Measurements from ENCODE around the gene UNC5A.

The UNC5A gene

GRCh38 chr5:176921714-176922113, 111.4 kb downstream of the UNC5A start:
- ATAC-seq = no peak
- TF ChIP-seq ISL1 (CRISPR knock-in tag; IDR thresholded peaks at IDR 0.05) (no peak), SNAI2 (CRISPR knock-in tag; IDR thresholded peaks at IDR 0.05) (no peak), PPARA (CRISPR knock-in tag; IDR thresholded peaks at IDR 0.05; ENCODE audit: borderline replicate concordance) (no peak), CSDC2 (CRISPR knock-in tag; IDR thresholded peaks at IDR 0.05) (no peak), ESRRG (CRISPR knock-in tag; IDR thresholded peaks at IDR 0.05) (no peak), TCF4 (CRISPR knock-in tag; IDR thresholded peaks at IDR 0.05; ENCODE audit: borderline replicate concordance) (no peak), CREB5 (CRISPR knock-in tag; IDR thresholded peaks at IDR 0.05; ENCODE audit: low read depth) (no peak), ZNF565 (CRISPR knock-in tag; conservative IDR thresholded peaks at IDR 0.05; ENCODE audit: low read depth) (no peak), ZFP3 (CRISPR knock-in tag; IDR thresholded peaks at IDR 0.05) (no peak), ARNTL (CRISPR knock-in tag; IDR thresholded peaks at IDR 0.05; ENCODE audit: borderline replicate concordance, low read depth) (no peak), BACH2 (CRISPR knock-in tag; IDR thresholded peaks at IDR 0.05; ENCODE audit: borderline replicate concordance) (no peak), CSRNP3 (CRISPR knock-in tag; IDR thresholded peaks at IDR 0.05) (no peak), POU6F1 (CRISPR knock-in tag; IDR thresholded peaks at IDR 0.05; ENCODE audit: borderline replicate concordance, low read depth) (no peak), OSR1 (CRISPR knock-in tag; IDR thresholded peaks at IDR 0.05) (no peak), ZNF8 (CRISPR knock-in tag; IDR thresholded peaks at IDR 0.05) (no peak), ZNF70 (CRISPR knock-in tag; IDR thresholded peaks at IDR 0.05) (no peak), RARB (CRISPR knock-in tag; IDR thresholded peaks at IDR 0.05) (no peak), GLIS3 (CRISPR knock-in tag; IDR thresholded peaks at IDR 0.05) (no peak), PATZ1 (CRISPR knock-in tag; IDR thresholded peaks at IDR 0.05; ENCODE audit: borderline replicate concordance) (no peak), ZFP30 (CRISPR knock-in tag; IDR thresholded peaks at IDR 0.05) (no peak)

- TF ChIP-seq TSHZ2 (CRISPR knock-in tag; IDR thresholded peaks at IDR 0.05) (no peak), GLIS3 (CRISPR knock-in tag; IDR thresholded peaks at IDR 0.05) (no peak), SNAI2 (CRISPR knock-in tag; IDR thresholded peaks at IDR 0.05) (no peak), ZNF8 (CRISPR knock-in tag; IDR thresholded peaks at IDR 0.05) (no peak), RARB (CRISPR knock-in tag; IDR thresholded peaks at IDR 0.05) (no peak), CREB5 (CRISPR knock-in tag; IDR thresholded peaks at IDR 0.05; ENCODE audit: low read depth) (no peak), ZFP30 (CRISPR knock-in tag; IDR thresholded peaks at IDR 0.05) (no peak), TOX (CRISPR knock-in tag; IDR thresholded peaks at IDR 0.05; ENCODE audit: borderline replicate concordance) (no peak), CSDC2 (CRISPR knock-in tag; IDR thresholded peaks at IDR 0.05) (no peak), ZNF565 (CRISPR knock-in tag; conservative IDR thresholded peaks at IDR 0.05; ENCODE audit: low read depth) (no peak), ZFP3 (CRISPR knock-in tag; IDR thresholded peaks at IDR 0.05) (no peak), POU6F1 (CRISPR knock-in tag; IDR thresholded peaks at IDR 0.05; ENCODE audit: borderline replicate concordance, low read depth) (no peak), CSRNP3 (CRISPR knock-in tag; IDR thresholded peaks at IDR 0.05) (no peak), ARNTL (CRISPR knock-in tag; IDR thresholded peaks at IDR 0.05; ENCODE audit: borderline replicate concordance, low read depth) (no peak), TCF4 (CRISPR knock-in tag; IDR thresholded peaks at IDR 0.05; ENCODE audit: borderline replicate concordance) (no peak), ZNF70 (CRISPR knock-in tag; IDR thresholded peaks at IDR 0.05) (no peak), ISL1 (CRISPR knock-in tag; IDR thresholded peaks at IDR 0.05) (no peak), OSR1 (CRISPR knock-in tag; IDR thresholded peaks at IDR 0.05) (no peak), ESRRG (CRISPR knock-in tag; IDR thresholded peaks at IDR 0.05) (no peak)
- no peak for ATAC-seq
Measured at GRCh38 chr5:176922817-176923216, 112.5 kb downstream of the UNC5A start.

All from SK-N-SH treated with all-trans-retinoic acid at 6 μM for 48 hours (cell line).